DMS79 (cell line): ENCODE data around the gene TWNK.
"Not testable (repeated sequence)": the region's sequence is repeated elsewhere in the genome, so short reads cannot be mapped to it uniquely, and the experiment has no call there.

Experiments
- DNase-seq: peaks from one replicate; lab custom pipeline; 2025; lab: John Stamatoyannopoulos, UW

TWNK gene

DNA sequence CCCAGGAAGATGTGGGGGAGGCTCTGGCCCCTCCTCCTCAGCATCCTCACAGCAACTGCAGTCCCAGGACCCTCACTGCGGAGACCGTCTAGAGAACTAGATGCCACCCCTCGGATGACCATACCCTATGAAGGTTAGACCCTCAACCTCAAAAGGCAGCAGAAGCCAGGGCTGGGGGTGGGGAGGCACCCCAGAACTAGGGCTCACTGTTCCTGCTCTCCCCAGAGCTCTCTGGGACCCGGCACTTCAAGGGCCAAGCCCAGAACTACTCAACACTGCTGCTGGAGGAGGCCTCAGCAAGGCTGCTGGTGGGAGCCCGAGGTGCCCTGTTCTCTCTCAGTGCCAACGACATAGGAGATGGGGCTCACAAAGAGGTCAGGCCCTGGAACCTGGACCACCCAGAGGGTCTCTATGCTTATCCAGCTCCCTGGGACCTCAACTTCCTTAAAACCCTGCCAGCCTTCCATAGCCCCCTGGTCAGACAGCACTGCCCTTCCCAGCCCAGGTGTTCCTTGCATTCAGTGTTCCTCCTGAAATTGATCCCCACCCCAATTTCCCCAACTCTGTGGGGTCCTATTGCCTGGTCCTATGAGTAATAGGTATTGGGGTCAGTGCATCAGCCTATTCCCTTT is 14.3 kb upstream of the TWNK start:
- DNase-seq, result no peak

DNA sequence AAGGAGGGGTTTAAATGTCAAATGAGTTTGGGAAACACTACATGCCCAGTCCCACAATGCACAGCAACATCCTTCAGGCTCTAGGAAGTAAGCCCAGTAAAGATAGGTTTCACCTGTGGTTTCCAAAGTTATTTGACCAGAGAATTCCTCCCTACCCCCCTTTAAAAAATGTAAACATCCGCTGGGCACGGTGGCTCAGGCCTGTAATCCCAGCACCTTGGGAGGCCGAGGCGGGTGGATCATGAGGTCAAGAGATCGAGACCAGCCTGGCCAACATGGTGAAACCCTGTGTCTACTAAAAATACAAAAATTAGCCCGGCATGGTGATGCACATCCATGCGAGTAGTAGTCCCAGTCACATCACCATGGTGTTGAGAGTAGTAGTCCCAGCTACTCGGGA is 11.9 kb upstream of the TWNK start:
- not testable (repeated sequence) for DNase-seq

DNA sequence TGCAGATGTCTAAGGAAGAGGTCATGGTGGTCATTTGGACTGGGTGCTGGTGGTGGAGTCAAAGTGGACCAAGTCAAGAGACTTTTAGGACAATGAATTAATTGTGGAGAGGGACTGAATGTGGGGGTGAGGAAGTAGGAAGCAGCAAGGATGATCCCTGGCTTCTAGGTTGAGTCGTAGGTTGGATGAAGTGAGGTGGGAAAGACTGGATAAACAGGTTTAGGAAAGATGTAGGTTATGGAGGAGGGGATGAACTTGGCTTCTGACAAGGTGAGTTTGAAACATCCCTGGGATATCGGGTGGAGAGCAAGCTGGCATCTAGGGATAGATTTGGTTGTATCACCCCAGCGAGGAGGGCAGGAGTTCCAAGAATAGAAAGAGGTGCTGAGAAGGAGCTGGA is 10.4 kb upstream of the TWNK start:
- no peak for DNase-seq

DNA sequence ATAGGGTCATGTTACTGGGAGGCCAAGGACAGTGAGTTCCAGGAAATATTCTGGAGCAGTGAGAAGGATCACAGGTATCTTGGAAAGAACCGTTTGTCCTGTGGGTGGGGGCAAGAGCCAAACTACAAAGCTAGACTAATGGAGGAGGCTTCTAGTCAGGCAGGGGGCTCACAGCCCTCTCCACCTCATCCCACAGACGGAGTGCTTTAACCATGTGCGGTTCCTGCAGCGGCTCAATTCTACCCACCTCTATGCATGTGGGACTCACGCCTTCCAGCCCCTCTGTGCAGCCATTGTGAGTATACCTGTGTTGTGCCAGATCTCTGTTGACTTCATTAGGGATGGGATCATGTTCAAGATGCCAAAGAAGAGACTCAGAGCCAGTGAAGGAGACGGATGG is 9.9 kb upstream of the TWNK start:
- DNase-seq, result no peak

GRCh38 chr10:100978121-100978900 is 9.0 kb upstream of the TWNK start:
- DNase-seq, result no peak

DNA sequence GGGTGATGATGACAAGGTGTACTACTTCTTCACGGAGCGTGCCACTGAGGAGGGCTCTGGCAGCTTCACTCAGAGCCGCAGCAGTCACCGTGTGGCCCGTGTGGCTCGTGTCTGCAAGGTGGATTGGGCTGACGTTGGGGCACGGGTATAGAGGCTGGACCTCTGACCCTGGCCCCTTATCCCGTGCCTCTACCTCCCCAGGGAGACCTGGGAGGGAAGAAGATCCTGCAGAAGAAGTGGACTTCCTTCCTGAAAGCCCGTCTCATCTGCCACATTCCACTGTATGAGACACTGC is 8.5 kb upstream of the TWNK start:
- no peak for DNase-seq

DNA sequence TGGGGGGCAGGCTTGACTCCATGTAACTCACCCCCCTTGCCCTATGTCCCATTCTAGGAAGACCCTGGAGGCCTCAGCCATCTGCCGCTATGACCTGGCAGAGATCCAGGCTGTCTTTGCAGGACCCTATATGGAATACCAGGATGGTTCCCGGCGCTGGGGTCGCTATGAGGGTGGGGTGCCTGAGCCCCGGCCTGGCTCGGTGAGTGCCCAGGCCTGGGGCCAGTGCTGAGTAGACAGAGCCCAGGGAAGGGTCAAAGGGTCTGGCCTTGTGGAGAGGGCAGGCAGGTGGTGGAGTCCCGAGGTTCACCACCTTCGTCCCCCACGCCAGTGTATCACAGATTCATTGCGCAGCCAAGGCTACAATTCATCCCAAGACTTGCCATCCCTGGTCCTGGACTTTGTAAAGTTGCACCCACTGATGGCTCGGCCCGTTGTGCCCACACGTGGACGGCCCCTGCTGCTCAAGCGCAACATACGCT is 7.5 kb upstream of the TWNK start:
- DNase-seq, result no peak

- DNase-seq, result no peak
These were observed 7.0 kb upstream of the TWNK start for GRCh38 chr10:100980311-100980710.

DNA sequence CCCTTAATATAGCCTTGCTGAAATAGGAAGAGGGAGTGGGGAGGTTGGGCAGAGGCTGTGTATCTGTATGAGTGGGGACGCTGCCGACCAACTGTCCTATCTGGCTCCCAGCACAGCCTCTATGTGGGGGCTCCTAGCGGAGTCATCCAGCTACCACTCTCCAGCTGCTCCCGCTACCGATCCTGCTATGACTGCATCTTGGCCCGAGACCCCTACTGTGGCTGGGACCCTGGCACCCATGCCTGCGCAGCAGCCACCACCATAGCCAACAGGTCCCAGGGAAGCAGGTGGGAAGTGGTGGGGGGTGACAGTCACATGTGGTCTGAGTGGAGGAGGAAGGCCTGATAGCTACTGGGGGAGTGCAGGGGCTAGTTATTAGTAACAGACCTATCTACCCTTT is 6.6 kb upstream of the TWNK start:
- no peak for DNase-seq

DNA sequence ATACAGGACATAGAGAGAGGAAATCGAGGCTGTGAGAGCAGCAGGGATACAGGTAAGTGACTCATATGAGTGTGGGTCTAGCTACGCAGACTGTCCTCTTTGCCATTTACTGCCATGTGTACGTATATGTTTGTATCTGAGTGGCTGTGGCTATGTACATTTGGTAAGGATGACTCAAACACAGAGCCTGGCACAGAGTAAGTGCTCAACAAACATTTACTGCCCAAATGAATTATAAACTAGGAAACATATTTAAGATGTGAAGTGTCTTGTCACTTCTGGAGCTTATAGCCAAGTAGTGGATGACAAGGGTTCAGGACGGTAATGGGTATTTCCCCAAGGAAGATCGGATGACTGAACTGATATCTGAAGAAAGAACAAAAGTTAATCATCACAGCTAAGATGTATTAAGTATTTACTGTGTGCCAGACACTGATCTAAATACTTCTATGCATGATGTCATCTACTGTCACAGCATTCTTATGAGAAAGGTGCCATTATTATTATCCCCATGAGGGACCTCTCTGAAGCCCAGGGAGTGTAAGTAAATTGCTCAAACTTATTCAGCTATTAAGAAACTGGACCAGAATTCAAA is 6.1 kb upstream of the TWNK start:
- no peak for DNase-seq

DNA sequence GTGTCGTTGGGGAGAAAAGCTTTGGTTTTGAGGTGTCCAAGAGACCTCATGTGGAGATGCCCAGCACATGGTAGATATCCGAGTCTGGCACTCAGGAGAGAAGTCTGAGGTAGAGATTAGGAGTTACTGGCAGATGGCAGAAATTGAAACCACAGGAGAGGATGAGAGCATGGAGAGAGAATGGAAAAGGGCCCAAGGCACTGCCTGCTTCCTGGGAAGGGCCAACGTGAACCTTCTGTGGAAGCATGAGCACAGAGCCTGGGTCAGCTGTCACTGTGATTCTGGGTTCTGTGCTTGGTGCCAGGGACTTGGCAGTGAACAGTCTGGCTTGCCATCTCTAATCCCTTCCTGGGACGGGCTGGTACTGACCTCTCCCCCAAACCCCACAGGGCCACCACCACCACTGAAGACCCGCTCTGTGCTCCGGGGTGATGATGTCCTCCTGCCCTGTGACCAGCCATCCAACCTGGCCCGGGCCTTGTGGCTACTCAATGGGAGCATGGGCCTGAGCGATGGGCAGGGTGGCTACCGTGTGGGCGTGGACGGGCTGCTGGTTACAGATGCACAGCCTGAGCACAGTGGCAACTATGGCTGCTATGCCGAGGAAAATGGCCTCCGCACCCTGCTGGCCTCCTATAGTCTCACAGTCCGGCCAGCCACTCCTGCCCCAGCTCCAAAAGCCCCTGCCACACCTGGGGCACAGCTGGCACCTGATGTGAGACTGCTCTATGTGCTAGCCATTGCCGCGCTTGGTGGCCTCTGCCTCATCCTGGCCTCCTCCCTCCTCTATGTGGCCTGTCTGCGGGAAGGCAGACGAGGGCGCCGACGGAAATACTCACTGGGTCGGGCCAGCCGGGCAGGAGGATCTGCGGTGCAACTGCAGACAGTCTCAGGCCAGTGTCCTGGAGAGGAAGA is 4.2 kb upstream of the TWNK start:
- DNase-seq, result no peak

DNA sequence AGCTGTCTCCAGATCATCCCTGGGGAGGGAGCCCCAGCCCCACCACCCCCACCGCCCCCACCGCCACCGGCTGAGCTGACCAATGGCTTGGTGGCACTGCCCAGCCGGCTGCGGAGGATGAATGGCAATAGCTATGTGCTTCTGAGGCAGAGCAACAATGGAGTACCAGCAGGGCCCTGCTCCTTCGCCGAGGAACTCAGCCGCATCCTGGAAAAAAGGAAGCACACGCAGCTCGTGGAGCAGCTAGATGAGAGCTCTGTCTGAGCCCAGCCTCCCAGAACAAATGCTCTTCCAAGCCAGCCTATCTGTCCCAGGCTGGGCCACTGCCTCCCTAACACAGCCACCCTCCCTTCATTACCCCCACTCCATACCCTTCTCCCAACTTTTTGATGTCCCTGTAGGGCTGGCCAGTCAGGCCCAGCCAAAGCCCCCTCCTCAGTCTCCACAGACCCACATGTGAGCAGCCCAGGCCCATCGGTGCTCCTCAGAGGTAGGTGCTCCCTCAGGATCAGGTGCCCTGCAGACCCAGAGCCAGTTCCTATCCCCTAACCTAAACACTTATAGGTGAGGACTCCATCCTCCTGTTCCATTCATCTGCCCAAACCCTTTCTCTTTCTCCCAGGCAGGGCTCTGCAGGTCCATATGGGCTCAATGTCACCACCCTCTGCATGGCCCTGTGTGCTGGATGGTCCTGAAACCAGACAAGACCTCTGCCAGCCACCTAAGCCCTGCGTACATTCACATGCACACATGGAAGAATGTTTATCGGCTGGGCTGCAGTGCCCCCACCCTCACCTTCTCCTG is 3.3 kb upstream of the TWNK start:
- DNase-seq, result no peak

DNA sequence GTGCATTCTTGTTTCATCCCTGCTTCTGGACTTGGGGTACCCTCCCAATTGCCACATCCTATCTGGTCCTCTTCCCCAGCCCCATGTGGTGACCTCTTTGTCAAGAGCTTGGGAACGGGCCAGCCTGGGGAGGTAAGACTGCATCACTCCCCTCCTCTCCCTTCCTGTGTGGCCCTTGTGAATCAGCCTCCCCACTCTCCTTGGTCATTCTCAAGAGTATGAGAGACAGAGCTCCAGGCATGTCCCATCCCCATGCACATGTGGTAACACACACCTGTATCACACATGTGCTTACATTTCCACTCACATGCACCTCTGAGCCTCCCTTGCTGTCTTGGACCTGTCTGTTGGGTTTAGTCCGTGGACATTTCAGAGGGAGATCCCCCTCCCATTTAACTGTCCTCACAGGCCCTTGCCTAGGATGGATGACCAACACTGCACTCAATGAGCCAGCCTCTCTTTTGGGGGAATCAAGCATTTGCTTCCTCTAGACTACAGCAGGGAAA is 2.6 kb upstream of the TWNK start:
- DNase-seq, result no peak

- DNase-seq, result no peak
These were observed 2.0 kb upstream of the TWNK start for GRCh38 chr10:100985336-100985735.

DNA sequence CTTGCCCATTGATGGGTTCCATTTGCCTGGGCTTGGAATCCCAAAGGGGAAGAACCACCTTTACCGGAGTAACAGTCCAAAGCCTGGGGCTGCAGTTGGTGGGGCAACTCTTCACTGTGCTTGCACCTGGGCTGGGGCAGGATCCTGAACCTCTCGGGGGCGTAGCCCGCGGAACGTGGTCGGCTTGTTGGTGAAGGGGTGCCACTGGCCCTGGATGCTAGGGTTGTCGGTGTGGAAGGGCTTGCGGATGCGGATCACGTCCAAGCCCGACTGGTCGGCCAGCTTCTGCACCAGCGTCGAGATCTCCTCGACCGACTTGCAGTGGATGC is 756 bp upstream of the TWNK start:
- DNase-seq, result no peak

GRCh38 chr10:100987685-100988049 is 324 bp downstream of the TWNK start:
- DNase-seq, result no peak

DNA sequence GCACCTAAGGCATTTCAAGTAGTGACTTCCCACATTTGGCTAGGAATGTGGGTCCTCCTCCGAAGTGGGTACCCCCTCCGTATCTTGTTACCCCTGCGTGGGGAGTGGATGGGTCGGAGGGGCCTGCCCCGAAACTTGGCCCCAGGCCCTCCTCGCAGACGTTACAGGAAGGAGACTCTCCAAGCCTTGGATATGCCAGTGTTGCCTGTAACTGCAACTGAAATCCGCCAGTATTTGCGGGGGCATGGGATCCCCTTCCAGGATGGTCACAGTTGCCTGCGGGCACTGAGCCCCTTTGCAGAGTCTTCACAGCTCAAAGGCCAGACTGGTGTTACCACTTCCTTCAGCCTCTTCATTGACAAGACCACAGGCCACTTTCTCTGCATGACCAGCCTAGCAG is 823 bp downstream of the TWNK start:
- DNase-seq, result no peak

GRCh38 chr10:100989088-100989487 is 1.7 kb downstream of the TWNK start:
- no peak for DNase-seq

GRCh38 chr10:100993986-100994708 is 6.8 kb downstream of the TWNK start:
- DNase-seq, result no peak

DNA sequence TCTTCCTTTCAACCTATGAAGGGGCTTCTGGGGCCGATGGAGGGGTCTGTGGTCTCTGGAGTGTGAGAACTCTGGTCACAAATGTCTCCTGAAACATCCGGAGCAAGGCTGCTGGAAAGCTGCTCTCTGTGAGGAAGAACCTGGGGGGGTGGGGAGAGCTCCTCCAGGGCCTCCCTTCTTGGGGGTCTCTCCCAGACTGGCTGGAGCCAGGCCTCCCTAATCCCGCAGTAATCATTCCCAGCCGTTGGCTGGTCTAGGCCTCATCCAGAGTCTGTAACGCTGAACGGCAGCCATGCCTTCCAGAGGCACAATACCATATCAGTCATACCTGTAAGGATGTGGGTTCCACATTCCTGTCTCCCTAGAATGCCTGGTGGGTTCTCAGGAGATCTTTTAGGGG is 7.8 kb downstream of the TWNK start:
- DNase-seq, result no peak
